ENCODE measurements around the gene ATP13A5. TPM values are rescaled to one million over a fixed set of nuclear protein-coding genes. Genes with fewer than 3 reads are reported as not detected.
A peak's percentile ranks its signal among the peaks of the same experiment; 100 is the strongest.

The ATP13A5 gene
- total and polyA plus RNA-seq, 2 of the 8 experiments (the other 6 are each of a cell fraction or from before 2014, with no cell fraction given), result not detected

GRCh38 chr3:193314161-193314560 is 64.4 kb downstream of the ATP13A5 start:
- no peak for FAIRE-seq
- CTCF ChIA-PET (ENCODE audit: partially characterized antibody), result interaction anchor here (0.9 to 3.2 kb wide), 6 partner anchors 9 to 253 kb away, joined by 3 to 20 read pairs (median 6); no protein-coding TSS in a partner anchor
- no peak overlapping the region for H3K27ac ChIP-seq (ENCODE audit: low read depth, low read length)
- TF ChIP-seq SP2 (IDR thresholded peaks at IDR 0.05; ENCODE audit: low read length), result no peak
- peak in 2 of 3 experiments; percentile 7 to 52; a peak in 2 of 4 replicates for TF ChIP-seq CTCF (IDR thresholded peaks at IDR 0.05; ENCODE audit: control extremely low read depth in 1 of 3, insufficient read depth in 1 of 3, low read depth in 1 of 3, low read length in 3 of 3)
- TF ChIP-seq SP4 (IDR thresholded peaks at IDR 0.05; ENCODE audit: low read length), result no peak
- TF ChIP-seq SIN3A (conservative IDR thresholded peaks at IDR 0.05 in 1 of 2, IDR thresholded peaks at IDR 0.05 in 1 of 2; ENCODE audit: low read depth in 1 of 2, low read length in 2 of 2), result no peak
- TF ChIP-seq E2F6 (IDR thresholded peaks at IDR 0.05), result no peak
- no peak for TF ChIP-seq CREB1 (IDR thresholded peaks at IDR 0.05)
- no peak for TF ChIP-seq CBX5 (IDR thresholded peaks at IDR 0.05; ENCODE audit: low read depth, low read length)
- TF ChIP-seq SIX5 (IDR thresholded peaks at IDR 0.05; ENCODE audit: low read depth, low read length), result no peak
- TF ChIP-seq TEAD4 (IDR thresholded peaks at IDR 0.05; ENCODE audit: low read depth, low read length), result no peak
- TF ChIP-seq TCF12 (IDR thresholded peaks at IDR 0.05; ENCODE audit: low read depth, low read length), result no peak
- TF ChIP-seq TBP (IDR thresholded peaks at IDR 0.05; ENCODE audit: low read depth, low read length), result no peak
- no peak for TF ChIP-seq SP1 (IDR thresholded peaks at IDR 0.05; ENCODE audit: low read depth, low read length)
- no peak for TF ChIP-seq JUN (IDR thresholded peaks at IDR 0.05; ENCODE audit: low read depth, low read length)

More at GRCh38 chr3:193314161-193314560, 64.4 kb downstream of the ATP13A5 start:
- H3K14ac ChIP-seq (ENCODE audit: insufficient read length), result no peak overlapping the region
- H3K18ac ChIP-seq (ENCODE audit: extremely low read depth, low read length), result no peak overlapping the region
- H3K56ac ChIP-seq (replicated peaks; ENCODE audit: insufficient read length, low read depth, low read length), result no peak overlapping the region
- no peak overlapping the region for H3K4me2 ChIP-seq (ENCODE audit: insufficient read depth in 1 of 2, low read depth in 2 of 2, low read length in 2 of 2)
- POLR2A ChIA-PET (ENCODE audit: partially characterized antibody), result no interaction called here
- no peaks in the 10 kb centered on the region for H4K20me1 ChIP-seq (replicated peaks in 1 of 2; ENCODE audit: control insufficient read depth in 1 of 2, insufficient read depth in 2 of 2, low read length in 2 of 2)
- no peak overlapping the region for H2BK120ac ChIP-seq (replicated peaks; ENCODE audit: low read depth, low read length)
- no peak overlapping the region for H4K5ac ChIP-seq (ENCODE audit: insufficient read length, low read depth, low read length)
- H3K27me3 ChIP-seq (replicated peaks in 1 of 4; ENCODE audit: control insufficient read depth in 3 of 4, extremely low read depth in 1 of 4, insufficient read depth in 3 of 4, low read length in 3 of 4), result no peaks in the 10 kb centered on the region
- peaks cover 0 to 8% (median 3%) of the 10 kb centered on the region in 4 experiments; a peak in 4 of 7 replicates for H3K4me1 ChIP-seq (replicated peaks in 1 of 4; ENCODE audit: control insufficient read depth in 3 of 4, insufficient read depth in 4 of 4, low read length in 3 of 4)
- H2AK5ac ChIP-seq (ENCODE audit: low read depth, low read length), result no peak overlapping the region
- no peak overlapping the region for H2BK20ac ChIP-seq (ENCODE audit: low read length)
- no peak overlapping the region for H3K4ac ChIP-seq (replicated peaks; ENCODE audit: insufficient read length, low read depth, low read length)
- H3K23ac ChIP-seq (ENCODE audit: insufficient read length), result no peak overlapping the region
- H3K79me1 ChIP-seq (ENCODE audit: low read depth, low read length), result no peaks in the 10 kb centered on the region
- no peak overlapping the region for H3K4me3 ChIP-seq (ENCODE audit: extremely low read depth in 1 of 4, insufficient read depth in 2 of 4, low read depth in 3 of 4, low read length in 4 of 4)
- DNase-seq (ENCODE audit: low read depth in 1 of 2, low spot score in 2 of 2), result no peak
- no peaks in the 10 kb centered on the region for H3K36me3 ChIP-seq (ENCODE audit: control insufficient read depth in 2 of 4, insufficient read depth in 4 of 4, low read length in 3 of 4)
- no peak overlapping the region for H2BK15ac ChIP-seq (ENCODE audit: low read length)
- H4K91ac ChIP-seq (replicated peaks; ENCODE audit: insufficient read length, low read length), result no peak overlapping the region
- H2BK5ac ChIP-seq (ENCODE audit: low read depth, low read length), result no peak overlapping the region
- H3K9ac ChIP-seq (replicated peaks in 1 of 4; ENCODE audit: extremely low read depth in 1 of 4, low read depth in 3 of 4, low read length in 3 of 4), result no peak overlapping the region
- 91% methylated on average over 3 of the region's 3 CpGs; no CpG with 5 or more reads in 1 of the 2 experiments for WGBS, 2 experiments (ENCODE audit: extremely low coverage in 1 of 2, insufficient coverage in 1 of 2, insufficient read length in 1 of 2, insufficient replicate concordance in 2 of 2, low coverage in 1 of 2, low lambda C conversion rate in 2 of 2, missing lambda C conversion rate in 1 of 2)
- no peak overlapping the region for H2BK12ac ChIP-seq (ENCODE audit: low read depth, low read length)
- H4K8ac ChIP-seq (ENCODE audit: extremely low read depth, insufficient read depth, low read length), result no peak overlapping the region
- no peak overlapping the region for H2AFZ ChIP-seq (ENCODE audit: low read length)
- H3K9me3 ChIP-seq (ENCODE audit: insufficient read depth in 2 of 2, low read depth in 1 of 2, low read length in 1 of 2), result no peaks in the 10 kb centered on the region
- no peaks in the 10 kb centered on the region for H3K79me2 ChIP-seq (ENCODE audit: control insufficient read depth in 1 of 2, insufficient read depth in 2 of 2, low read length in 2 of 2)
- no peaks in the 10 kb centered on the region for H3K23me2 ChIP-seq (ENCODE audit: low read depth, low read length)
